HepG2 (cell line): ENCODE data around the gene SUN5. TPM values are rescaled to one million over a fixed set of nuclear protein-coding genes. Genes with fewer than 3 reads are reported as not detected.

Experiments
- BRCA1 ChIP-seq: sonication (generic); formaldehyde crosslinking; IDR thresholded peaks from 2 replicates; pipeline ENCODE4 v1.4.0; 2020; ENCODE audit warnings: missing genetic modification reagents
- CC2D1A ChIP-seq: sonication (generic); formaldehyde crosslinking; IDR thresholded peaks from 2 replicates; pipeline ENCODE4 v1.8.1; 2023; ENCODE audit warnings: mild to moderate bottlenecking, missing genetic modification reagents
- ESRRA ChIP-seq: sonication (generic); formaldehyde crosslinking; IDR thresholded peaks from 2 replicates; pipeline ENCODE4 v1.5.1; 2020; ENCODE audit warnings: mild to moderate bottlenecking, low read depth, missing genetic modification reagents
- JUN ChIP-seq: sonication (generic); formaldehyde crosslinking; IDR thresholded peaks from 2 replicates; pipeline ENCODE4 v1.4.0; 2020; ENCODE audit warnings: mild to moderate bottlenecking, missing genetic modification reagents
- KDM5B ChIP-seq: sonication (generic); formaldehyde crosslinking; IDR thresholded peaks from 2 replicates; pipeline ENCODE4 v1.4.0; 2020; ENCODE audit warnings: missing genetic modification reagents, mild to moderate bottlenecking, borderline replicate concordance
- NCOA1 ChIP-seq: sonication (generic); formaldehyde crosslinking; IDR thresholded peaks from 2 replicates; pipeline ENCODE4 v1.9.0; 2021; ENCODE audit warnings: missing genetic modification reagents
- NR3C1 ChIP-seq: sonication (generic); formaldehyde crosslinking; IDR thresholded peaks from 2 replicates; pipeline ENCODE4 v1.4.0; 2020; ENCODE audit warnings: missing genetic modification reagents
- PHF5A ChIP-seq: IDR thresholded peaks from one replicate; pipeline ENCODE4 v1.6.1; 2018; ENCODE audit warnings: low read depth, missing genetic modification reagents; ENCODE audit not compliant: unreplicated experiment
- SALL1 ChIP-seq: sonication (generic); formaldehyde crosslinking; IDR thresholded peaks from 2 replicates; pipeline ENCODE4 v1.8.0; 2022; ENCODE audit warnings: mild to moderate bottlenecking, missing genetic modification reagents
- SNAI1 ChIP-seq: sonication (generic); formaldehyde crosslinking; IDR thresholded peaks from 2 replicates; pipeline ENCODE4 v1.5.0; 2020; ENCODE audit warnings: mild to moderate bottlenecking, missing genetic modification reagents, borderline replicate concordance
- STAG1 ChIP-seq: sonication (generic); formaldehyde crosslinking; IDR thresholded peaks from 2 replicates; pipeline ENCODE4 v1.4.0; 2020; ENCODE audit warnings: missing genetic modification reagents
- TP53 ChIP-seq: sonication (generic); formaldehyde crosslinking; conservative IDR thresholded peaks from 2 replicates; pipeline ENCODE4 v1.4.0; 2020; ENCODE audit warnings: missing genetic modification reagents
- ZBTB46 ChIP-seq: sonication (generic); formaldehyde crosslinking; IDR thresholded peaks from 2 replicates; pipeline ENCODE4 v1.4.0; 2020; ENCODE audit warnings: mild to moderate bottlenecking, missing genetic modification reagents, borderline replicate concordance
- ZNF296 ChIP-seq: sonication (generic); formaldehyde crosslinking; conservative IDR thresholded peaks from 2 replicates; pipeline ENCODE4 v1.5.0; 2020; ENCODE audit warnings: mild to moderate bottlenecking, missing genetic modification reagents
- ZNF343 ChIP-seq: sonication (generic); formaldehyde crosslinking; IDR thresholded peaks from 2 replicates; pipeline ENCODE4 v1.4.0; 2020; ENCODE audit warnings: mild to moderate bottlenecking, missing genetic modification reagents
- polyA plus RNA-seq, 8 experiments: library from polyadenylated mRNA; depleted of rRNA in 3 of 8; stranded (reverse) in 7 of 8; unstranded in 1 of 8; fragments of >200 nt; fragmentation: Illumina TruSeq in 4 of 8; extraction: Trizol in 4 of 8; gene quantifications; 2 replicates each; pipeline versions ENCODE4 v1.2.1 to v1.2.3, GENCODE V29; 2011 to 2016; ENCODE audit warnings: low read depth in 4 of 8, missing spikeins in 1 of 8, mixed read lengths in 1 of 8; ENCODE audit not compliant: insufficient read depth in 1 of 8
- total RNA-seq, 5 experiments: library from RNA; depleted of rRNA; stranded (reverse); fragments of >200 nt; fragmentation: Illumina TruSeq; extraction: Trizol; gene quantifications; 2 replicates each; pipeline ENCODE4 v1.2.3, GENCODE V29; 2016; ENCODE audit warnings: low read depth in 1 of 5
- TF ChIP-seq, protein P1 (sequence below): IDR thresholded peaks from 2 replicates; pipeline ENCODE4 v1.6.1; 2016; ENCODE audit warnings: missing compliant biosample characterization, missing genetic modification reagents, borderline replicate concordance
- TF ChIP-seq, protein P2 (sequence below): IDR thresholded peaks from 2 replicates; pipeline ENCODE4 v1.6.1; 2016; ENCODE audit warnings: mild to moderate bottlenecking, missing biosample characterization, missing genetic modification reagents
- TF ChIP-seq, protein P3 (sequence below): sonication (generic); formaldehyde crosslinking; IDR thresholded peaks from 2 replicates; pipeline ENCODE4 v1.5.0; 2020; ENCODE audit warnings: missing genetic modification reagents
- TF ChIP-seq, protein P4 (sequence below): sonication (generic); formaldehyde crosslinking; IDR thresholded peaks from 2 replicates; pipeline ENCODE4 v1.4.0; 2020; ENCODE audit warnings: missing genetic modification reagents, borderline replicate concordance

SUN5 gene
- total and polyA plus RNA-seq, 2 of the 13 experiments (the other 11 are each of a cell fraction or from before 2014, with no cell fraction given), result not detected

DNA sequence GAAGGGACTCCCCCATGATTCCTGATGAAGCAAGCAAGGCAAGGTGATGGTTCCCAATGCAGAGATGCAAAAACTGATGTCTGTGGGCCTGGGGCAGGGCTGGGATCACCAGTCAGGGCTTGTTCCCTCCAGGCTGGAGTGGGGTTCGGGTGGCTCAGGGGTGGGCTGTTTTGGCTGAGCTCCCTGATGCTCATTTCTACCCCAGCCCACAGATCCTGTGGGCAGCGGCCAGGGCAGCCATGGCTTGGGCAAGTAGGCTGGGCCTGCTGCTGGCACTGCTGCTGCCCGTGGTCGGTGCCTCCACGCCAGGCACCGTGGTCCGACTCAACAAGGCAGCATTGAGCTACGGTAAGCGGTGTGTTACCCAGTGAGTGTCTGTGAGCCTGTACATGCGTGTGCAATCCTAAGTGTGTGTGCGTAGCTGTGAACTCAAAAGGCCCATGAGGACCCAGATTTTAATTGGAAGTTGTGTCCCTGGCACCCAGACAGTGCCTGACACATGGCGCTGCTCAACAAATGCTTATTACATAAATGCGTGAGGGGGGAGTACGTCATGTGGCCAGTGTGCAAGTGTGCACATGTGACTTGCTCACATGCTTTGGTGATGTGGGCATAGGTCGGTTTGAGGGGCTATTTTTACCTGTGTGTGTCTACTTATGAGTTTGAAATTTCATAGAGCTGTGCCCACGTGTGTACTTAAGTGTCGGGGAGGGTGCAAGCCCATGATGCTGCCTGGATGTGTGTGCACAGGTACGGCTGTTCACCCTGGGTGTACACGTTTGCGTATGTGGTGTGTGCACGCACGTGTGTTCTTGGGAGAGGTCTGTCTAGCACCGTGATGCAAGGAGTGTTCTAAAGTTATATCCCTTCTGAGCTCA lies 4.3 kb upstream of the SUN5 start (continued):
- TF ChIP-seq STAG1 (CRISPR knock-in tag) (no peak), SNAI1 (CRISPR knock-in tag) (no peak; the same call in none of the 2 replicates), CC2D1A (CRISPR knock-in tag) (no peak), NR3C1 (CRISPR knock-in tag) (no peak), ESRRA (no peak), ZNF343 (CRISPR knock-in tag) (no peak), PHF5A (CRISPR knock-in tag) (no peak), TP53 (CRISPR knock-in tag) (peak; percentile 76; the same call in 1 of the 2 replicates), BRCA1 (CRISPR knock-in tag) (no peak; the same call in 1 of the 2 replicates), ZNF296 (CRISPR knock-in tag) (peak; percentile 90; the same call in 1 of the 2 replicates), JUN (CRISPR knock-in tag) (no peak), SALL1 (peak; percentile 44), ZBTB46 (CRISPR knock-in tag) (no peak), KDM5B (CRISPR knock-in tag) (no peak), NCOA1 (CRISPR knock-in tag) (no peak)
- TF ChIP-seq, protein P1, sequence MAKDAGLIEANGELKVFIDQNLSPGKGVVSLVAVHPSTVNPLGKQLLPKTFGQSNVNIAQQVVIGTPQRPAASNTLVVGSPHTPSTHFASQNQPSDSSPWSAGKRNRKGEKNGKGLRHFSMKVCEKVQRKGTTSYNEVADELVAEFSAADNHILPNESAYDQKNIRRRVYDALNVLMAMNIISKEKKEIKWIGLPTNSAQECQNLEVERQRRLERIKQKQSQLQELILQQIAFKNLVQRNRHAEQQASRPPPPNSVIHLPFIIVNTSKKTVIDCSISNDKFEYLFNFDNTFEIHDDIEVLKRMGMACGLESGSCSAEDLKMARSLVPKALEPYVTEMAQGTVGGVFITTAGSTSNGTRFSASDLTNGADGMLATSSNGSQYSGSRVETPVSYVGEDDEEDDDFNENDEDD (CRISPR knock-in tag), result no peak
- TF ChIP-seq, protein P2, sequence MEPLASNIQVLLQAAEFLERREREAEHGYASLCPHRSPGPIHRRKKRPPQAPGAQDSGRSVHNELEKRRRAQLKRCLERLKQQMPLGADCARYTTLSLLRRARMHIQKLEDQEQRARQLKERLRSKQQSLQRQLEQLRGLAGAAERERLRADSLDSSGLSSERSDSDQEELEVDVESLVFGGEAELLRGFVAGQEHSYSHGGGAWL (CRISPR knock-in tag), result 0 out of 2 replicates have a peak, but pooled peaks have one; percentile 18
- TF ChIP-seq, protein P3, sequence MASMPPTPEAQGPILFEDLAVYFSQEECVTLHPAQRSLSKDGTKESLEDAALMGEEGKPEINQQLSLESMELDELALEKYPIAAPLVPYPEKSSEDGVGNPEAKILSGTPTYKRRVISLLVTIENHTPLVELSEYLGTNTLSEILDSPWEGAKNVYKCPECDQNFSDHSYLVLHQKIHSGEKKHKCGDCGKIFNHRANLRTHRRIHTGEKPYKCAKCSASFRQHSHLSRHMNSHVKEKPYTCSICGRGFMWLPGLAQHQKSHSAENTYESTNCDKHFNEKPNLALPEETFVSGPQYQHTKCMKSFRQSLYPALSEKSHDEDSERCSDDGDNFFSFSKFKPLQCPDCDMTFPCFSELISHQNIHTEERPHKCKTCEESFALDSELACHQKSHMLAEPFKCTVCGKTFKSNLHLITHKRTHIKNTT (CRISPR knock-in tag), result 0 out of 2 replicates have a peak, but pooled peaks have one; percentile 22
- TF ChIP-seq, protein P4, sequence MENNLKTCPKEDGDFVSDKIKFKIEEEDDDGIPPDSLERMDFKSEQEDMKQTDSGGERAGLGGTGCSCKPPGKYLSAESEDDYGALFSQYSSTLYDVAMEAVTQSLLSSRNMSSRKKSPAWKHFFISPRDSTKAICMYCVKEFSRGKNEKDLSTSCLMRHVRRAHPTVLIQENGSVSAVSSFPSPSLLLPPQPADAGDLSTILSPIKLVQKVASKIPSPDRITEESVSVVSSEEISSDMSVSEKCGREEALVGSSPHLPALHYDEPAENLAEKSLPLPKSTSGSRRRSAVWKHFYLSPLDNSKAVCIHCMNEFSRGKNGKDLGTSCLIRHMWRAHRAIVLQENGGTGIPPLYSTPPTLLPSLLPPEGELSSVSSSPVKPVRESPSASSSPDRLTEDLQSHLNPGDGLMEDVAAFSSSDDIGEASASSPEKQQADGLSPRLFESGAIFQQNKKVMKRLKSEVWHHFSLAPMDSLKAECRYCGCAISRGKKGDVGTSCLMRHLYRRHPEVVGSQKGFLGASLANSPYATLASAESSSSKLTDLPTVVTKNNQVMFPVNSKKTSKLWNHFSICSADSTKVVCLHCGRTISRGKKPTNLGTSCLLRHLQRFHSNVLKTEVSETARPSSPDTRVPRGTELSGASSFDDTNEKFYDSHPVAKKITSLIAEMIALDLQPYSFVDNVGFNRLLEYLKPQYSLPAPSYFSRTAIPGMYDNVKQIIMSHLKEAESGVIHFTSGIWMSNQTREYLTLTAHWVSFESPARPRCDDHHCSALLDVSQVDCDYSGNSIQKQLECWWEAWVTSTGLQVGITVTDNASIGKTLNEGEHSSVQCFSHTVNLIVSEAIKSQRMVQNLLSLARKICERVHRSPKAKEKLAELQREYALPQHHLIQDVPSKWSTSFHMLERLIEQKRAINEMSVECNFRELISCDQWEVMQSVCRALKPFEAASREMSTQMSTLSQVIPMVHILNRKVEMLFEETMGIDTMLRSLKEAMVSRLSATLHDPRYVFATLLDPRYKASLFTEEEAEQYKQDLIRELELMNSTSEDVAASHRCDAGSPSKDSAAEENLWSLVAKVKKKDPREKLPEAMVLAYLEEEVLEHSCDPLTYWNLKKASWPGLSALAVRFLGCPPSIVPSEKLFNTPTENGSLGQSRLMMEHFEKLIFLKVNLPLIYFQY (CRISPR knock-in tag), result no peak
